Uterus (tissue), 2 donors: ENCODE data around the gene HSPB7.

Experiments used
- CTCF ChIP-seq, 4 experiments: fragments of 200-600 bp in 2 of 4; fragments of 450-650 bp in 2 of 4; sonication (generic) in 2 of 4; IDR thresholded peaks; one replicate each; pipeline ENCODE4 v1.5.1; 2016 to 2019; ENCODE audit warnings: antibody characterized with exemption in 4 of 4, mild to moderate bottlenecking in 2 of 4, moderate library complexity in 1 of 4
- POLR2A ChIP-seq, 2 donors: fragments of 450-650 bp; IDR thresholded peaks; one replicate each; pipeline ENCODE4 v1.6.1; 2016; ENCODE audit warnings: antibody characterized with exemption in 2 of 2, mild to moderate bottlenecking in 1 of 2, moderate library complexity in 1 of 2

GRCh38 chr1:16063921-16064320 lies 46.1 kb upstream of the HSPB7 start:
- no peak for TF ChIP-seq CTCF (IDR thresholded peaks at IDR 0.05)
- no peak for TF ChIP-seq POLR2A (IDR thresholded peaks at IDR 0.05)
